IMR-90 (cell line): ENCODE measurements around the gene ACP2. TPM values are rescaled to one million over a fixed set of nuclear protein-coding genes. Genes with fewer than 3 reads are reported as not detected.

Source experiments
- ATAC-seq: fragments of 200-7000 bp; cut with Tn5 transposase; 2 replicates; pipeline ENCODE4 v1.9.1; 2020; ENCODE audit warnings: low read depth, mild to moderate bottlenecking, moderate library complexity
- BruUV-seq: library from RNA; stranded (reverse); fragments of 400-500 nt; replicated peaks from 2 replicates; lab custom pipeline; 2021; lab: Mats Ljungman, UMichigan
- CTCF ChIA-PET: fragments of 300-600 bp; formaldehyde crosslinking; extraction: SDS; loops from one replicate; lab custom pipeline; 2021; ENCODE audit warnings: antibody characterized with exemption; lab: Yijun Ruan, JAX
- POLR2A ChIA-PET: fragments of 300-600 bp; sonication (Branson Sonifier 250); formaldehyde crosslinking; loops from one replicate; lab custom pipeline; 2022; ENCODE audit warnings: antibody characterized with exemption; ENCODE audit not compliant: unreplicated experiment; lab: Charles Lee
- DNase-seq: peaks from one replicate; pipeline ENCODE4 v3.0.0; 2013
- H2AFZ ChIP-seq: replicated peaks from 2 replicates; pipeline ENCODE3; 2013; ENCODE audit warnings: low read length, mild to moderate bottlenecking; ENCODE audit not compliant: poor library complexity
- H2AK5ac ChIP-seq: 2 replicates; pipeline ENCODE4 v1.6.1; 2013; ENCODE audit warnings: low read depth, low read length, inconsistent platforms
- H2AK9ac ChIP-seq: replicated peaks from 2 replicates; pipeline ENCODE3; 2013; ENCODE audit warnings: mild to moderate bottlenecking, low read depth, low read length, moderate library complexity; ENCODE audit not compliant: poor library complexity
- H2BK120ac ChIP-seq: 2 replicates; pipeline ENCODE4 v1.6.1; 2013; ENCODE audit warnings: low read depth, low read length, inconsistent platforms
- H2BK15ac ChIP-seq: 3 replicates; pipeline ENCODE4 v1.6.1; 2013; ENCODE audit warnings: low read depth, low read length, inconsistent platforms
- H2BK20ac ChIP-seq: 2 replicates; pipeline ENCODE4 v1.6.1; 2013; ENCODE audit warnings: low read depth, mild to moderate bottlenecking, inconsistent platforms, low read length, moderate library complexity
- H2BK5ac ChIP-seq: 2 replicates; pipeline ENCODE4 v1.6.1; 2013; ENCODE audit warnings: mild to moderate bottlenecking, low read depth, low read length, inconsistent platforms; ENCODE audit not compliant: poor library complexity, severe bottlenecking
- H3K14ac ChIP-seq: replicated peaks from 2 replicates; pipeline ENCODE4 v1.6.1; 2013; ENCODE audit warnings: low read depth, low read length, inconsistent platforms
- H3K18ac ChIP-seq: 2 replicates; pipeline ENCODE4 v1.6.1; 2013; ENCODE audit warnings: low read depth, low read length, control low read depth
- H3K23ac ChIP-seq: 2 replicates; pipeline ENCODE4 v1.6.1; 2013; ENCODE audit warnings: low read depth, low read length, inconsistent platforms
- H3K27ac ChIP-seq: 2 replicates; pipeline ENCODE4 v1.5.1; 2013; ENCODE audit warnings: mild to moderate bottlenecking, control low read depth, low read length; ENCODE audit not compliant: insufficient read depth
- H3K27me3 ChIP-seq: 2 replicates; pipeline ENCODE4 v1.6.1; 2013; ENCODE audit warnings: low read length; ENCODE audit not compliant: control insufficient read depth, insufficient read depth
- H3K36me3 ChIP-seq: 2 replicates; pipeline ENCODE4 v1.6.1; 2013; ENCODE audit warnings: low read length, mixed read lengths; ENCODE audit not compliant: control insufficient read depth, insufficient read depth
- H3K4ac ChIP-seq: 2 replicates; pipeline ENCODE4 v1.6.1; 2013; ENCODE audit warnings: low read depth, low read length, inconsistent platforms
- H3K4me1 ChIP-seq: 2 replicates; pipeline ENCODE4 v1.6.1; 2013; ENCODE audit warnings: low read length, mixed read lengths; ENCODE audit not compliant: control insufficient read depth, insufficient read depth
- H3K4me2 ChIP-seq: 2 replicates; pipeline ENCODE4 v1.6.1; 2013; ENCODE audit warnings: low read depth, mild to moderate bottlenecking, control low read depth, low read length, moderate library complexity
- H3K4me3 ChIP-seq: 2 replicates; pipeline ENCODE4 v1.5.1; 2013; ENCODE audit warnings: low read depth, mild to moderate bottlenecking, control low read depth, low read length, moderate library complexity; ENCODE audit not compliant: insufficient read depth
- H3K56ac ChIP-seq: 2 replicates; pipeline ENCODE4 v1.6.1; 2013; ENCODE audit warnings: low read length, inconsistent platforms; ENCODE audit not compliant: insufficient read depth; ENCODE audit errors: extremely low read depth
- H3K79me1 ChIP-seq, 2 experiments: 2 replicates each; pipeline ENCODE4 v1.6.1; 2013; ENCODE audit warnings: low read length in 2 of 2, inconsistent platforms in 1 of 2, low read depth in 1 of 2
- H3K9ac ChIP-seq: 2 replicates; pipeline ENCODE4 v1.6.1; 2013; ENCODE audit warnings: low read depth, low read length, control low read depth
- H3K9me1 ChIP-seq: 2 replicates; pipeline ENCODE4 v1.6.1; 2013; ENCODE audit warnings: low read length, inconsistent platforms; ENCODE audit not compliant: insufficient read depth
- H3K9me3 ChIP-seq: 2 replicates; pipeline ENCODE4 v1.6.1; 2013; ENCODE audit warnings: low read length; ENCODE audit not compliant: control insufficient read depth, insufficient read depth
- H4K20me1 ChIP-seq: 2 replicates; pipeline ENCODE4 v1.6.1; 2013; ENCODE audit warnings: low read length, inconsistent platforms; ENCODE audit not compliant: insufficient read depth
- H4K5ac ChIP-seq: 2 replicates; pipeline ENCODE4 v1.6.1; 2013; ENCODE audit warnings: mild to moderate bottlenecking, low read depth, low read length, control low read depth
- H4K8ac ChIP-seq, 2 experiments: 2 replicates each; pipeline ENCODE4 v1.6.1; 2013; ENCODE audit warnings: low read depth in 2 of 2, low read length in 2 of 2, control low read depth in 1 of 2, inconsistent platforms in 1 of 2
- H4K91ac ChIP-seq: 2 replicates; pipeline ENCODE4 v1.6.1; 2013; ENCODE audit warnings: low read depth, low read length, inconsistent platforms; ENCODE audit not compliant: insufficient read depth
- BHLHE40 ChIP-seq: fragments of 150-350 bp; IDR thresholded peaks from 2 replicates; pipeline ENCODE4 v1.6.1; 2016; ENCODE audit warnings: mild to moderate bottlenecking, low read depth, low read length
- CEBPB ChIP-seq: IDR thresholded peaks from 2 replicates; pipeline ENCODE4 v1.6.1; 2012; ENCODE audit warnings: low read depth, low read length, improper control_type of control experiment
- CHD1 ChIP-seq: IDR thresholded peaks from 2 replicates; pipeline ENCODE4 v1.6.1; 2012; ENCODE audit warnings: low read depth, low read length, improper control_type of control experiment
- CTCF ChIP-seq: conservative IDR thresholded peaks from 2 replicates; pipeline ENCODE4 v1.5.1; 2012; ENCODE audit warnings: mild to moderate bottlenecking, low read depth, low read length, improper control_type of control experiment
- ELK1 ChIP-seq: fragments of 150-350 bp; IDR thresholded peaks from 2 replicates; pipeline ENCODE4 v1.6.1; 2016; ENCODE audit warnings: low read depth, mild to moderate bottlenecking, low read length, moderate library complexity, borderline replicate concordance
- FOS ChIP-seq: fragments of 150-350 bp; IDR thresholded peaks from 2 replicates; pipeline ENCODE4 v1.6.1; 2016; ENCODE audit warnings: low read depth, low read length
- MAFK ChIP-seq: IDR thresholded peaks from 2 replicates; pipeline ENCODE4 v1.6.1; 2012; ENCODE audit warnings: low read depth, low read length, improper control_type of control experiment
- MAZ ChIP-seq: IDR thresholded peaks from 2 replicates; pipeline ENCODE4 v1.6.1; 2012; ENCODE audit warnings: low read depth, mild to moderate bottlenecking, low read length, improper control_type of control experiment, moderate library complexity, borderline replicate concordance
- MXI1 ChIP-seq: IDR thresholded peaks from 2 replicates; pipeline ENCODE4 v1.6.1; 2012; ENCODE audit warnings: low read depth, mild to moderate bottlenecking, low read length, moderate library complexity, borderline replicate concordance
- NFE2L2 ChIP-seq: fragments of 150-350 bp; IDR thresholded peaks from 2 replicates; pipeline ENCODE4 v1.6.1; 2016; ENCODE audit warnings: low read depth, mild to moderate bottlenecking, low read length
- POLR2A ChIP-seq: IDR thresholded peaks from 2 replicates; pipeline ENCODE4 v1.6.1; 2012; ENCODE audit warnings: mild to moderate bottlenecking, low read depth, low read length
- RAD21 ChIP-seq: IDR thresholded peaks from 2 replicates; pipeline ENCODE4 v1.6.1; 2012; ENCODE audit warnings: low read length, improper control_type of control experiment
- RCOR1 ChIP-seq: IDR thresholded peaks from 2 replicates; pipeline ENCODE4 v1.6.1; 2012; ENCODE audit warnings: mild to moderate bottlenecking, low read length, improper control_type of control experiment; ENCODE audit not compliant: insufficient replicate concordance
- RFX5 ChIP-seq: IDR thresholded peaks from 2 replicates; pipeline ENCODE4 v1.8.0; 2012; ENCODE audit warnings: low read depth, mild to moderate bottlenecking, low read length, moderate library complexity
- SMC3 ChIP-seq: fragments of 150-350 bp; IDR thresholded peaks from 2 replicates; pipeline ENCODE4 v1.6.1; 2016; ENCODE audit warnings: low read depth, mild to moderate bottlenecking, antibody characterized with exemption, low read length, moderate library complexity
- USF2 ChIP-seq: fragments of 150-350 bp; IDR thresholded peaks from 2 replicates; pipeline ENCODE4 v1.6.1; 2017; ENCODE audit warnings: mild to moderate bottlenecking, antibody characterized with exemption, low read length, low read depth
- WGBS, 2 experiments: methylation state at CpG; one replicate each; pipeline versions ENCODE4 v1.1.5 to v1.1.7; 2013; ENCODE audit warnings: missing lambda C conversion rate in 2 of 2; ENCODE audit not compliant: insufficient read length in 1 of 2; ENCODE audit errors: extremely low coverage in 2 of 2; 5-methylcytosine and 5-hydroxymethylcytosine counted together
- dilution Hi-C: fragments of 300-500 bp; cut with HindIII; formaldehyde crosslinking; loops from one replicate; pipeline ENCODE4 v1.14.3; 2018; ENCODE audit warnings: low sequenced_read_pairs; ENCODE audit not compliant: unreplicated experiment
- in situ Hi-C: fragments of 300-500 bp; cut with MboI; formaldehyde crosslinking; loops from 3 replicates; pipeline ENCODE4 v1.14.3; 2019; ENCODE audit warnings: low sequenced_read_pairs, inconsistent platforms, mixed read lengths
- intact Hi-C: fragments of 100-400 bp; cut with micrococcal nuclease; formaldehyde crosslinking; loops from 2 replicates; pipeline ENCODE4 v1.10.0; 2022
- polyA plus RNA-seq, 3 experiments: library from polyadenylated mRNA; depleted of rRNA; stranded (reverse); fragments of >200 nt; gene quantifications; 2 replicates each; pipeline ENCODE4 v1.2.3, GENCODE V29; 2012; ENCODE audit warnings: low replicate concordance in 1 of 3
- total RNA-seq: library from RNA; depleted of rRNA; stranded (reverse); fragments of >200 nt; gene quantifications from 2 replicates; pipeline ENCODE4 v1.2.3, GENCODE V29; 2012

The ACP2 gene
- total and polyA plus RNA-seq, 2 of the 4 experiments (the other 2 are of a cell fraction), result 17.7 to 23.6 TPM

DNA sequence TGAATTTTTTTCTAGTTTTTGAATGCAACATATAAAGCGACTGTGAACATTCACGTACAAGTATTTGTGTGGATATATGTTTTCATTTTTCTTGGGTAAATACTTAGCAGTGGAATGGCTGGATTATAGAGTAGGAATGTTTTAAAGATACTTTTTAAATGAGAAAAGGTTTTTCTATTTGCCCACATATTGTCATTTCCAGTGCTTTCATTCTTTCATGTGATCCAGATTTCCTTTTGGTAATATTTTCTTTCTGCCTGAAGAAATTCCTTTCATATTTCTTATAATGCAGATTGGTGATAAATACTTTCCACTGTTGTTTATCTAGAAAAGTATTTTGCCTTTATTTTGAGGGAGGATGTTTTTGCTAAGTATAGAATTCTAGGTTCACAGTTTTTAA, 25.9 kb downstream of the ACP2 start:
- no peaks in the 10 kb centered on the region for H3K27me3 ChIP-seq
- peak overlapping the region; percentile 58; the same call in 1 of the 2 replicates for H3K23ac ChIP-seq
- no peak overlapping the region for H2AK5ac ChIP-seq
- H2BK15ac ChIP-seq, result no peak overlapping the region
- H3K4ac ChIP-seq, result no peak overlapping the region
- H2BK120ac ChIP-seq, result no peak overlapping the region
- H3K14ac ChIP-seq, result no peak overlapping the region
- no peak overlapping the region for H3K56ac ChIP-seq
- intact Hi-C loops, result no loop called here
- no peak overlapping the region for H3K9ac ChIP-seq
- H3K79me1 ChIP-seq, result peaks cover 11 to 36% of the 10 kb centered on the region in 2 experiments
- CTCF ChIA-PET, result no interaction called here
- H2BK20ac ChIP-seq, result no peak overlapping the region
- no peak overlapping the region for H4K8ac ChIP-seq
- no peak overlapping the region for H4K5ac ChIP-seq
- in situ Hi-C loops, result no loop called here
- peaks cover 16% of the 10 kb centered on the region; the same call in 1 of the 2 replicates for H4K20me1 ChIP-seq
- no peak overlapping the region for H2BK5ac ChIP-seq
- ATAC-seq, result no peak; the same call in 1 of the 2 replicates
- H3K18ac ChIP-seq, result no peak overlapping the region
- H2AK9ac ChIP-seq, result no peak overlapping the region
- POLR2A ChIA-PET, result no interaction called here
- H3K4me2 ChIP-seq, result no peak overlapping the region
- H3K9me3 ChIP-seq, result no peaks in the 10 kb centered on the region
- H3K27ac ChIP-seq, result no peak overlapping the region
- no peak overlapping the region for H2AFZ ChIP-seq
- H3K4me1 ChIP-seq, result peaks cover 9% of the 10 kb centered on the region
- peaks cover 15% of the 10 kb centered on the region for H3K9me1 ChIP-seq
- dilution Hi-C loops, result no loop called here
- TF ChIP-seq RAD21, result no peak
- TF ChIP-seq BHLHE40, result no peak
- no peak for TF ChIP-seq ELK1
- no peak for TF ChIP-seq RFX5
- no peak for TF ChIP-seq NFE2L2
- TF ChIP-seq MAFK, result no peak
- no peak for TF ChIP-seq RCOR1
- TF ChIP-seq USF2, result no peak
- no peak for TF ChIP-seq CEBPB
- no peak for TF ChIP-seq CTCF
- no peak for TF ChIP-seq MXI1
- no peak for TF ChIP-seq MAZ
- no peak for TF ChIP-seq SMC3
- no peak for TF ChIP-seq CHD1
- no peak for TF ChIP-seq FOS
- TF ChIP-seq POLR2A, result no peak
- no CpG with 5 or more reads among the region's 2 CpGs for WGBS, 2 experiments
- no peak overlapping the region for H3K4me3 ChIP-seq
- H3K36me3 ChIP-seq, result peaks cover 29% of the 10 kb centered on the region
- H4K91ac ChIP-seq, result no peak overlapping the region
- DNase-seq, result no peak
- no TSS peak for BruUV-seq
